ENCODE measurements around the gene TAS2R42. TPM values are rescaled to one million over a fixed set of nuclear protein-coding genes. Genes with fewer than 3 reads are reported as not detected.

TAS2R42 gene
- total and polyA plus RNA-seq, 2 donors (not counting 1 experiment from before 2014, with no cell fraction given) = not detected

- H4K20me1 ChIP-seq (ENCODE audit: control insufficient read depth, insufficient read depth, low read length, poor library complexity, severe bottlenecking) = peaks cover 50% of the 10 kb centered on the region
- peaks cover 0 to 15% of the 10 kb centered on the region in 2 experiments for H3K36me3 ChIP-seq (replicated peaks in 1 of 2; ENCODE audit: control extremely low read depth in 1 of 2, control insufficient read depth in 1 of 2, extremely low read depth in 1 of 2, insufficient read depth in 2 of 2, low read length in 1 of 2)
- DNase-seq = peak; percentile 93
- H3K4me3 Mint-ChIP-seq = peak within 1 kb of the TSS; percentile 99
- peak within 1 kb of the TSS; percentile 43 to 75 (median 61) for H3K4me3 ChIP-seq (ENCODE audit: control extremely low read depth in 1 of 5, extremely low read depth in 1 of 5, insufficient read depth in 1 of 5, low read depth in 2 of 5, low read length in 4 of 5)
- ATAC-seq (ENCODE audit: low read depth) = peak; percentile 95
- no peak for TF ChIP-seq EZH2 (IDR thresholded peaks at IDR 0.05; ENCODE audit: borderline replicate concordance, insufficient read depth, low read depth, low read length, poor library complexity, severe bottlenecking)
- H2AFZ ChIP-seq (ENCODE audit: insufficient read depth, low read depth, low read length, poor library complexity, severe bottlenecking) = peak within 1 kb of the TSS; percentile 85
- H3K27me3 ChIP-seq (replicated peaks in 1 of 4; ENCODE audit: control extremely low read depth in 1 of 4, control insufficient read depth in 3 of 4, insufficient read depth in 4 of 4, low read length in 3 of 4) = no peaks in the 10 kb centered on the region
- H3K4me1 Mint-ChIP-seq = peaks cover 44% of the 10 kb centered on the region
- peak within 1 kb of the TSS; percentile 97 for H3K27ac Mint-ChIP-seq
- peak within 1 kb of the TSS; percentile 53 to 71 for H3K27ac ChIP-seq (ENCODE audit: low read length in 2 of 2)
- CTCF ChIA-PET = interaction anchor here (0.6 to 1.9 kb wide), 6 partner anchors 9 to 1246 kb away, joined by 3 to 4 read pairs (median 3); no protein-coding TSS in a partner anchor
- POLR2A ChIA-PET = interaction anchor here (0.7 to 1.6 kb wide), 3 partner anchors 9 to 436 kb away, joined by 3 to 6 read pairs (median 3); no protein-coding TSS in a partner anchor
- H3K4me1 ChIP-seq (ENCODE audit: control insufficient read depth in 2 of 2, insufficient read depth in 2 of 2, low read length in 2 of 2) = peaks cover 22 to 25% of the 10 kb centered on the region in 2 donors
- no peaks in the 10 kb centered on the region for H3K27me3 Mint-ChIP-seq
- H3K9ac ChIP-seq (ENCODE audit: low read length) = peak within 1 kb of the TSS; percentile 73
- peaks cover 72% of the 10 kb centered on the region for H3K79me2 ChIP-seq (ENCODE audit: control insufficient read depth, insufficient read depth, low read length)
- H3K4me2 ChIP-seq (replicated peaks; ENCODE audit: low read depth, low read length, poor library complexity, severe bottlenecking) = peak within 1 kb of the TSS; percentile 82
- intact Hi-C loops (cut with micrococcal nuclease) = loop anchor here (1.0 to 10.0 kb wide), 3 partner anchors 558 to 957 kb away; partner anchors contain the start of genes GABARAPL1 and MAGOHB
- no peaks in the 10 kb centered on the region for H3K9me3 ChIP-seq (ENCODE audit: control extremely low read depth in 1 of 3, control insufficient read depth in 2 of 3, insufficient read depth in 1 of 3, low read length in 2 of 3)
- H3K9me3 Mint-ChIP-seq (ENCODE audit: insufficient read depth) = no peaks in the 10 kb centered on the region
- under 1% methylated on average over 66 of the region's 70 CpGs for WGBS (ENCODE audit: insufficient coverage)
These were observed 15.4 kb downstream of the TAS2R42 start, which contains the start of gene SMIM10L1 for GRCh38 chr12:11171145-11171968. Gene SMIM10L1 (plus strand): TSS chr12:11171194. CDS start chr12:11171357, 163 bp downstream.

GRCh38 chr12:11170810-11171144, 16.0 kb downstream of the TAS2R42 start:
- Mint-ChIP-seq H3K27ac (peak overlapping the region; percentile 97), H3K27me3 (no peaks in the 10 kb centered on the region), H3K4me1 (peaks cover 40% of the 10 kb centered on the region), H3K9me3 (ENCODE audit: insufficient read depth) (no peaks in the 10 kb centered on the region), H3K4me3 (peak overlapping the region; percentile 99)
- ATAC-seq (ENCODE audit: low read depth) = no peak
- CTCF ChIA-PET = interaction anchor here (0.6 to 1.9 kb wide), 3 partner anchors 8 to 1246 kb away, joined by 3 to 4 read pairs (median 3); no protein-coding TSS in a partner anchor
- POLR2A ChIA-PET = interaction anchor here (1.6 kb wide), 1 partner anchor 8 kb away, joined by 6 read pairs; no protein-coding TSS in a partner anchor
- DNase-seq = no peak
- Histone ChIP-seq H3K4me1 (ENCODE audit: control insufficient read depth in 2 of 2, insufficient read depth in 2 of 2, low read length in 2 of 2) (peaks cover 22 to 25% of the 10 kb centered on the region in 2 donors), H2AFZ (ENCODE audit: insufficient read depth, low read depth, low read length, poor library complexity, severe bottlenecking) (peak overlapping the region; percentile 85), H3K9ac (ENCODE audit: low read length) (peak overlapping the region; percentile 73), H3K36me3 (replicated peaks in 1 of 2; ENCODE audit: control extremely low read depth in 1 of 2, control insufficient read depth in 1 of 2, extremely low read depth in 1 of 2, insufficient read depth in 2 of 2, low read length in 1 of 2) (peaks cover 4 to 18% of the 10 kb centered on the region in 2 experiments), H3K9me3 (ENCODE audit: control extremely low read depth in 1 of 3, control insufficient read depth in 2 of 3, insufficient read depth in 1 of 3, low read length in 2 of 3) (no peaks in the 10 kb centered on the region), H3K27ac (ENCODE audit: low read length in 2 of 2) (peak overlapping the region; percentile 53 to 71), H3K79me2 (ENCODE audit: control insufficient read depth, insufficient read depth, low read length) (peaks cover 78% of the 10 kb centered on the region), H4K20me1 (ENCODE audit: control insufficient read depth, insufficient read depth, low read length, poor library complexity, severe bottlenecking) (peaks cover 56% of the 10 kb centered on the region), H3K4me3 (ENCODE audit: control extremely low read depth in 1 of 5, extremely low read depth in 1 of 5, insufficient read depth in 1 of 5, low read depth in 2 of 5, low read length in 4 of 5) (peak overlapping the region; percentile 35 to 75 (median 52)), H3K27me3 (replicated peaks in 1 of 4; ENCODE audit: control extremely low read depth in 1 of 4, control insufficient read depth in 3 of 4, insufficient read depth in 4 of 4, low read length in 3 of 4) (no peaks in the 10 kb centered on the region), H3K4me2 (replicated peaks; ENCODE audit: low read depth, low read length, poor library complexity, severe bottlenecking) (peak overlapping the region; percentile 82)
- TF ChIP-seq EZH2 (IDR thresholded peaks at IDR 0.05; ENCODE audit: borderline replicate concordance, insufficient read depth, low read depth, low read length, poor library complexity, severe bottlenecking) (no peak), CTCF (IDR thresholded peaks at IDR 0.05) (no peak)
- intact Hi-C loops (cut with micrococcal nuclease) = loop anchor here (1.0 to 10.0 kb wide), 3 partner anchors 557 to 956 kb away; partner anchors contain the start of genes GABARAPL1 and MAGOHB
- 0% methylated on average over 1 of the region's 4 CpGs for WGBS (ENCODE audit: insufficient coverage)

All from B cell (primary cell).